Measurements from ENCODE around the gene OR6C74.

GRCh38 chr12:55289999-55290398 lies 45.6 kb downstream of the OR6C74 start:
- TF ChIP-seq CTCF (IDR thresholded peaks at IDR 0.05; ENCODE audit: borderline replicate concordance, extremely low read depth, low read length, poor library complexity, severe bottlenecking) (no peak), EZH2 (IDR thresholded peaks at IDR 0.05; ENCODE audit: borderline replicate concordance, low read depth, low read length, severe bottlenecking) (no peak)

Data from DND-41 (cell line).